ENCODE results near the gene VMP1.
"Not testable (repeated sequence)": the region's sequence is repeated elsewhere in the genome, so short reads cannot be mapped to it uniquely, and the experiment has no call there.

VMP1 gene

GRCh38 chr17:59841091-59841881, 133.8 kb downstream of the VMP1 start:
- peak; percentile 86 for DNase-seq (ENCODE audit: low spot score)

GRCh38 chr17:59841882-59842263, 134.4 kb downstream of the VMP1 start:
- not testable (repeated sequence) for DNase-seq (ENCODE audit: low spot score)

GRCh38 chr17:59842901-59843652, 135.6 kb downstream of the VMP1 start:
- peak; percentile 95 for DNase-seq (ENCODE audit: low spot score)

DNA sequence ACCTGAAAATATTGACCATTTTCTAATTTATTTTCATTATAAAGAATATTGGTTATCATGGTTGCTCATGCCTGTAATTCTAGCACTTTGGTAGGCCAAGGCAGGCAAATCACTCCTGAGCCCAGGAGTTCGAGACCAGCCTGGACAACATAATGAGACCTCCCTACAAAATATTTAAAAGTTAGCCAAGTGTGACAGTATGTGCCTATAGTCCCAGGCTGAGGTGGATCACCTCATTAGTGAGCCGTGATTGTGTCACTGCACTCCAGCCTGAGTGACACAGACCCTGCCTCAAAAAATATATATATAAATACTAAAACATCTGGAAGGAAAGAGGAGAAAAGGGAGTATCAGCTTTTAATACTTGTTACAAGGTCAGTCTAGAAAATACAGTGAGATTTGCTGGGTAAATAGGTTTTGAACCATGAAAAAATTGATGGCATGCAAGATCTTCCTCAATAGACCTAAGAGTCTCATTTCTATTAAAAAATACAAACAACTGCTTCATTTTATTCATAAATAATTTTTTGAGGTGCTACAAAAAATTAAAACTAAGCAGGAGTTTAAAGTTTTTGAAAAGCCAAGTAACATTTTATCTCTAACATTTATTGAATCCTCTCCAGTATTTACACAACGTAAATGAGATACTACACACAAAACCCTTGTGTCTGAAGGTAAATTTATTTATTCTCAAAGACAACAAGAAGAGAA, 137.6 kb downstream of the VMP1 start:
- no peak for DNase-seq (ENCODE audit: low spot score)

DNA sequence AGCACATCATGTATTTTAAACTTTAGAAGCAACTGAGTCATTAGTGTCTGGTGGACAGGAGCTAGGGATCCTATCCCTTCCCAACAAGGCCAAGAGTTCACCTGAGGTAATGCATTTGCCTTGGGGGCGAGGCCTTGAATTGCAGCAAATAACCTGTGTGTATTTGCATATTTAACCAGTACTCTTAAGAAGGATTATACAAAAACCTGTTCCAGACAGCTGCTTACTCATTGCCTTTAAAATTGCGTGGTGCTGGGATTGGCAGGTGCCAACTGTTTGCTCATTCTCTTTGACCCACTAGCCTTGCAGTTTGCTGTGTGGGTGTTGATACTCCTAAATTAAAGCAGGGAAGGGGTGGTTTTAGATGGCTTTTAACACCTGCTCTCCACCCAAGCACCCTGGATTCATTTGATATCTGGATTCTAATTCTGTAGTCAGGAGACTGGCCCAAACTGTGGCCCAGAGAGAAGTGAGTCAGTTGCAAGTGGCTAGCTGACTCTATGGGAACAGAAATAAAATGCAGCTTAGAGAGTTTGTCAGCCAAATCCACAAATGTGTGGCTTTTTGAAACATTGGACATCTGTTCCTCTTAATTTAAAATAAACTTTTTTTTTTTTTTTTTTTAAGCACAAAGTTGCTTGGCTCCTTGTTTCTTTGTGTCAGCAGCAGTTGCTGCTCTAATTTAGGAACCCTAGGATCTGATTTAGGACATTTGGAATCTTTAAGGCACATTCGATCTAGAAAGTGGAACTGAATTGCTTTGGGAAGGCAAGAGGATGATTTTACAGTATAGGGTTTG, 138.3 kb downstream of the VMP1 start:
- DNase-seq (ENCODE audit: low spot score), result peak; percentile 67

GRCh38 chr17:59846394-59847165, 139.1 kb downstream of the VMP1 start:
- DNase-seq (ENCODE audit: low spot score), result no peak

- DNase-seq (ENCODE audit: low spot score), result no peak
Measured at GRCh38 chr17:59848385-59848668, 140.9 kb downstream of the VMP1 start.

- no peak for DNase-seq (ENCODE audit: low spot score)
Measured at GRCh38 chr17:59848778-59849177, 141.3 kb downstream of the VMP1 start.

DNA sequence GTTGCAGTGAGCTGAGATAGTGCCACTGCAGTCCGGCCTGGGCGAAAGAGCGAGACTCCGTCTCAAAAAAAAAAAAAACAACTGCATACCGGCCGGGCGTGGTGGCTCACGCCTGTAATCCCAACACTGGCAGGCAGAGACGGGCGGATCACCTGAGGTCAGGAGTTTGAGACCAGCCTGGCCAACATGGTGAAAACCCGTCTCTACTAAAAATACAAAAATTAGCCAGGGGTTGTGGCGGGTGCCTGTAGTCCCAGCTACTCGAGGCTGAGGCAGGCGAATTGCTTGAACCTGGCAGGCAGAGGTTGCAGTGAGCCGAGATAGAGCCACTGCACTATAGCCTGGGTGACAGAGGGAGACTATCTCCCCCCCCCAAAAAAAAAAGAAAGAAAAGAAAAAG, 142.9 kb downstream of the VMP1 start:
- DNase-seq (ENCODE audit: low spot score), result not testable (repeated sequence)

- DNase-seq (ENCODE audit: low spot score), result no peak
Measured at GRCh38 chr17:59851439-59852375, 144.3 kb downstream of the VMP1 start.

DNA sequence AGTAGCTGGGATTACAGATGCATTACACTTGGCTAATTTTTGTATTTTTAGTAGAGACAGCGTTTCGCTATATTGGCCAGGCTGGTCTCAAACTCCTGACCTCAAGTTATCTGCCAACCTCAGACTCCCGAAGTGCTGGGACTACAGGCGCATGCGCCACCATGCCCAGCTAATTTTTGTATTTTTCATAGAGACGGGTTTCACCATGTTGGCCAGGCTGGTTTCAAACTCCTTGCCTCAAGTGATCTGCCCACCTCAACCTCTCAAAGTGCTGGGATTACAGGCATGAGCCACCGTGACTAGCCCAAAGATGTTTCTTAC, 145.4 kb downstream of the VMP1 start:
- not testable (repeated sequence) for DNase-seq (ENCODE audit: low spot score)

GRCh38 chr17:59853168-59853918, 145.9 kb downstream of the VMP1 start:
- DNase-seq (ENCODE audit: low spot score), result peak; percentile 93

DNA sequence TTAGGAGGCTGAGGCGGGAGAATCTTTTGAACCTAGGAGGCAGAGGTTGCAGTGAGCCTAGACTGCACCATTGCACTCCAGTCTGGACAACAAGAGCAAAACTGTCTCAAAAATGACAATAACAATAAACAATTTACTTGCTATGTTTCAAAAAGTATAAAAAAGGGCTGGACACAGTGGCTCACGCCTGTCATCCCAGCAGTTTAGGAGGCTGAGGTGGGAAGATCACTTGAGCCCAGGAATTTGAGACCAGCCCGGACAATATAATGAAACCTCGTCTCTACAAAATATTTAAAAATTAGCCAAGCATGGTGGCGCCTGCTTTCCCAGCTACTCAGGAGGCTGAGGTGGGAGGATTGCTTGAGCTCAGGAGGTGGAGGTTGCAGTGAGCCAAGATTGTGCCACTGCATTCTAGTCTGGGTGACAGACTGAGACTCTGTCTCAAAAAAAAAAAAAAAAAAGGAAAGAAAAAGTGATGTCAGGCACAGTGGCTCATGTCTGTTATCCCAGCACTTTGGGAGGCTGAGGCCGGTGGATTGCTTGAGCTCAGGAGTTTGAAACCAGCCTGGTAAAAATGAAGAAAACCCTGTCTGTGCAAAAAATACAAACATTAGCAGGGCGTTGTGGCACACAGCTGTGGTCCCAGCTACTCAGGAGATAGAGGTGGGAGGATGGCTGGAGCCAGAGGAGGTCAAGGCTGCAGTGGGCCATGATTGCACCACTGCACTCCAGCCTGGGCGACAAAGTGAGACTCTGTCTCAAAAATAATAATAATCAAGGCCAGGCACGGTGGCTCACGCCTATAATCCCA, 146.7 kb downstream of the VMP1 start:
- DNase-seq (ENCODE audit: low spot score), result not testable (repeated sequence)

DNA sequence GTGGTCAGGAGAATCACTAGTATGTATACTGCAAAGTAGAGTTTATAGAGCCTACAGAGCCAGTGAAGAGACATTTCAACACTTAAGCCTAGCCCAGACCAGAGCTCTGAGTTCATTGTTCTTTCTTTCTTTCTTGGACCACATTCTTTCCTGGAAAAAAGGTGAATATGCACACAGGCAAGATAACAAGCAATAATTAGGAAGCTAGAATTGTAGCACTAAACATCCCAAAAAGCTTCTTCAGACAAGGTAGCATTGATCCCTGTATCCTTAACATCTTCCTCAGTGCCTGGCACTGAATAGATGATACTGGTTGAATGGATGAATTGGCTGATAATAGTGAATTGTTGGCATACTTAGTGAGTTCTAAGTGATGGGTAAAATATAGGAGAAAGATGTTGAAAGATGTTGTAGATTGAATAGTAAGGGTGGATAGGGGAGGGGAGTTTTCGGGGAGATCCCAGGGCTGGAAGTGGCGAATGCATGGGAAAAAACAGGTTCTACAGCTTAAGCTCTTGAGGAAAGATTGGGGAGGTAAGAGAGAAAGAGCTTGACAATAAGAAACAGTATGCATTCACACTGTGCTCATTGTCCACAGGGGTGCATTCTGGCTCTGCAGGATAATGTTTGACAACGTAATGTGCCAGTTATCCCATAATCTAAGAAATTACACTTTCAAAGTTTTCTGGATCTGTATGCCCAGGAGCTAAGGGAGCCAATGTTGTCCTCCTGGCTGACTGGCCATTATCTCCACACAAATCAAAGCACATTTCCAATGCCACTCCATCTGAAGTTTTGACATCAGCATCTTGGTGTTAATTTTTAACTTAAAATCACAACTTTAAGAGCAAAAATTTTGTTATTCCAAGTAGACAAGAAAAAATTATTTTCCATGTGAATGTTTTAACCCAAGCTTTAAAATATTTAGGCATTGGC, 149.7 kb downstream of the VMP1 start:
- no peak for DNase-seq (ENCODE audit: low spot score)

- no peak for DNase-seq (ENCODE audit: low spot score)
Measured at GRCh38 chr17:59858167-59858816, 150.8 kb downstream of the VMP1 start.

DNA sequence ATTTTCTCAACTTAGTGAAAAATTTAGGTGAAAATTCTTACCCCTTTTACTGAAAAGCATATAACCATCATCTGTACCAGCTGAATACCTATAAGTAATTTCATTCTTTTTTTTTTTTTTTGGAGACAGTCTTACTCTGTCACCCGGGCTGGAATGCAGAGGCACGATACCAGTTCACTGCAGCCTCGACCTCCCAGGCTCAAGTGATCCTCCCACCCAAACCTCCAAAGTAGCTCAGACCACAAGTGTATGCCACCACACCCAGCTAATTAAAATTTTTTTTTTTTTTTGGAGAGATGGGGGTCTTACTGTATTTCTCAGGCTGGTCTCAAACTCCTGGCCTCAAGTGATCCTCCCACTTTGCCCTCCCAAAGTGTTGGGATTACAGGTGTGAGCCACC, 151.5 kb downstream of the VMP1 start:
- no peak for DNase-seq (ENCODE audit: low spot score)

DNA sequence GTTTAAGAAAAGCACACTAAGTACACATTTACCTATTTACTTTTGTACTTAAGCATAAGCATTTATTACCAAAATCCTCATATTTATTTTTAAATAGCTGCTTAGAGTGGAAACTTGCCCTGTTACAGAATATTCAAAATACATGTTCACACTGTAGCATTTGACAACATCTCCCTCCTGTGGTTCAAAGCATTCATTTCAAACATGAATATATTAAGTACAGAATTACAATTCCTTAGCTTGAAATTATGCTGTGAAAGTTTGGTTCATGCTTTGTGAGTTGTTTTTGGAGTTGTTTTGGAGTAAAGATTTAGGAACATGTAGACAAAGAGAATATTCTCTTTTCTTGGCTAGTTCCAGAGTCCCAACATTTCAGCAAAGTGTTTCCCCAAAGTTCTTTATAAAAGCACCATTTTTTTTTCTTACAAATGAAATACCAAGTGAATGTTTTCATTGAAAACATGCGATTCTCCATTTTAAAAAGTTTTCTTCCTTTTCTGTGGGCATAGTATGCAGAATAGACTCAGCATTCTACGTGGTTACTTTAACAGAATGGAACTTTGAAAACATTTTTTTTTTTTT, 152.1 kb downstream of the VMP1 start:
- DNase-seq (ENCODE audit: low spot score), result peak; percentile 67

All from RKO (cell line).